Panc1 (cell line): ENCODE results near the gene RGS10. TPM values are rescaled to one million over a fixed set of nuclear protein-coding genes. Genes with fewer than 3 reads are reported as not detected.

Source experiments
- ATAC-seq: fragments of 200-7000 bp; cut with Tn5 transposase; 2 replicates; pipeline ENCODE4 v1.9.1; 2020; ENCODE audit warnings: mild to moderate bottlenecking, moderate library complexity
- BruUV-seq: library from RNA; stranded (reverse); fragments of 400-500 nt; replicated peaks from 2 replicates; lab custom pipeline; 2021; lab: Mats Ljungman, UMichigan
- CTCF ChIA-PET: fragments of 300-600 bp; sonication (Branson Sonifier 250); formaldehyde crosslinking; loops from one replicate; lab custom pipeline; 2022; ENCODE audit warnings: antibody characterized with exemption; lab: Charles Lee
- POLR2A ChIA-PET: fragments of 300-600 bp; sonication (Branson Sonifier 250); formaldehyde crosslinking; loops from one replicate; lab custom pipeline; 2022; ENCODE audit warnings: antibody characterized with exemption; lab: Charles Lee
- DNase-seq: peaks from one replicate; pipeline ENCODE4 v3.0.0-alpha.2; 2010; ENCODE audit warnings: low read depth, low spot score
- H3K27ac ChIP-seq: 2 replicates; pipeline ENCODE4 v1.5.1; 2011; ENCODE audit warnings: mild to moderate bottlenecking, low read length, inconsistent platforms
- H3K27me3 ChIP-seq: fragments of 200-500 bp; sonication (Bioruptor generic); 2 replicates; pipeline ENCODE4 v1.6.0; 2014; ENCODE audit warnings: low read length, inconsistent platforms; ENCODE audit not compliant: control insufficient read depth, insufficient read depth
- H3K36me3 ChIP-seq: fragments of 200-500 bp; sonication (Bioruptor generic); 2 replicates; pipeline ENCODE4 v1.5.1; 2014; ENCODE audit warnings: inconsistent platforms, mild to moderate bottlenecking, low read length, moderate library complexity; ENCODE audit not compliant: control insufficient read depth, insufficient read depth
- H3K4me1 ChIP-seq: 2 replicates; pipeline ENCODE4 v1.5.1; 2011; ENCODE audit warnings: inconsistent platforms, mild to moderate bottlenecking, low read length, moderate library complexity; ENCODE audit not compliant: control insufficient read depth, insufficient read depth
- H3K4me3 ChIP-seq, 2 experiments: 2 replicates each; pipeline ENCODE4 v1.5.1; 2011 to 2012; ENCODE audit warnings: low read depth in 2 of 2, low read length in 2 of 2, mild to moderate bottlenecking in 2 of 2, inconsistent platforms in 1 of 2, moderate library complexity in 1 of 2
- H3K9me3 ChIP-seq: fragments of 200-500 bp; sonication (Bioruptor generic); 2 replicates; pipeline ENCODE4 v1.5.1; 2014; ENCODE audit warnings: low read depth, mild to moderate bottlenecking, inconsistent platforms, low read length, moderate library complexity; ENCODE audit not compliant: control insufficient read depth, insufficient read depth
- CTCF ChIP-seq: fragments of 450-650 bp; IDR thresholded peaks from 2 replicates; pipeline ENCODE4 v1.5.1; 2017; ENCODE audit warnings: mild to moderate bottlenecking
- POLR2AphosphoS5 ChIP-seq: IDR thresholded peaks from 2 replicates; pipeline ENCODE4 v1.6.1; 2012; ENCODE audit warnings: mild to moderate bottlenecking, low read depth, low read length, moderate library complexity
- REST ChIP-seq, 2 experiments: IDR thresholded peaks; 2 replicates each; pipeline ENCODE4 v1.6.1; 2011 to 2012; ENCODE audit warnings: low read depth in 2 of 2, control low read depth in 1 of 2, low read length in 1 of 2, mild to moderate bottlenecking in 1 of 2, moderate library complexity in 1 of 2; ENCODE audit not compliant: insufficient read depth in 1 of 2
- SIN3A ChIP-seq: IDR thresholded peaks from 2 replicates; pipeline ENCODE4 v1.6.1; 2012; ENCODE audit warnings: low read depth, mild to moderate bottlenecking, low read length, moderate library complexity, borderline replicate concordance; ENCODE audit not compliant: insufficient read depth
- TCF7L2 ChIP-seq: IDR thresholded peaks from 2 replicates; pipeline ENCODE4 v1.6.1; 2011; ENCODE audit warnings: mild to moderate bottlenecking, low read depth, low read length, inconsistent platforms
- in situ Hi-C: cut with HindIII; loops from 2 replicates; pipeline ENCODE4 v1.10.0; 2016; ENCODE audit warnings: low sequenced_read_pairs, low pct_unique_long_range_greater_than_20kb
- intact Hi-C: fragments of 100-400 bp; cut with micrococcal nuclease; formaldehyde crosslinking; loops from one replicate; pipeline ENCODE4 v1.10.0; 2022; ENCODE audit not compliant: unreplicated experiment
- total RNA-seq: library from RNA; stranded (reverse); gene quantifications from one replicate; pipeline ENCODE4 v1.2.1, GENCODE V29; 2021; ENCODE audit not compliant: unreplicated experiment

Gene RGS10
- total RNA-seq, 1 experiment from 2014 or later = 68.6 TPM

- CTCF ChIA-PET = interaction anchor here (0.6 to 2.1 kb wide), 3 partner anchors 43 to 353 kb away, joined by 8 to 34 read pairs (median 15); no protein-coding TSS in a partner anchor
- no peak overlapping the region for H3K4me3 ChIP-seq
- DNase-seq (no peak), ATAC-seq (no peak)
- H3K36me3 ChIP-seq = no peaks in the 10 kb centered on the region
- peaks cover 4% of the 10 kb centered on the region; the same call in 1 of the 2 replicates for H3K4me1 ChIP-seq
- intact Hi-C loops = loop anchor here (5.0 kb wide), 1 partner anchor 291 kb away; no protein-coding TSS in a partner anchor
- in situ Hi-C loops = no loop called here
- H3K27ac ChIP-seq = no peak overlapping the region
- POLR2A ChIA-PET = no interaction called here
- H3K27me3 ChIP-seq = no peaks in the 10 kb centered on the region
- no TSS peak for BruUV-seq
- H3K9me3 ChIP-seq = no peaks in the 10 kb centered on the region
- TF ChIP-seq CTCF (no peak), TCF7L2 (no peak), POLR2AphosphoS5 (no peak), REST (IDR thresholded peaks at IDR 0.05; ENCODE audit: insufficient read depth in 1 of 2, low read depth in 2 of 2, low read length in 1 of 2) (no peak), SIN3A (no peak)
These were observed 53.8 kb downstream of the RGS10 start for GRCh38 chr10:119488675-119489074.

GRCh38 chr10:119483839-119484238, 58.7 kb downstream of the RGS10 start:
- intact Hi-C loops (no loop called here), in situ Hi-C loops (no loop called here)
- no TSS peak for BruUV-seq
- no peak for DNase-seq
- CTCF ChIA-PET = no interaction called here
- POLR2A ChIA-PET = no interaction called here
- H3K36me3 ChIP-seq = no peaks in the 10 kb centered on the region
- H3K4me3 ChIP-seq = no peak overlapping the region
- H3K27ac ChIP-seq = no peak overlapping the region
- 0 out of 2 replicates have a peak, but pooled peaks cover 4% of the 10 kb centered on the region for H3K4me1 ChIP-seq
- TF ChIP-seq SIN3A (no peak), REST (IDR thresholded peaks at IDR 0.05; ENCODE audit: insufficient read depth in 1 of 2, low read depth in 2 of 2, low read length in 1 of 2) (no peak), CTCF (no peak), POLR2AphosphoS5 (no peak), TCF7L2 (no peak)
- no peaks in the 10 kb centered on the region for H3K27me3 ChIP-seq
- ATAC-seq = no peak
- no peaks in the 10 kb centered on the region for H3K9me3 ChIP-seq
